Activated CD4-positive, alpha-beta T cell treated with anti-CD3 and anti-CD28 coated beads, Interleukin-10, Interleukin-2, amounts not matched to agents 100 ng/mL and 50 ng/mL, durations not matched to agents 16 hours and 8 hours (primary cell): ENCODE results near the gene GNB2.

Experiments
- DNase-seq: peaks from one replicate; pipeline ENCODE4 v3.0.0-alpha.2; 2020

The GNB2 gene

GRCh38 chr7:100682228-100682741, 8.7 kb downstream of the GNB2 start:
- DNase-seq, result no peak

GRCh38 chr7:100682991-100683658, 9.6 kb downstream of the GNB2 start:
- DNase-seq, result no peak

GRCh38 chr7:100683659-100684533, 10.4 kb downstream of the GNB2 start:
- DNase-seq, result no peak

- no peak for DNase-seq
Observed at GRCh38 chr7:100684534-100685042, 11.0 kb downstream of the GNB2 start.

GRCh38 chr7:100685049-100685605, 11.6 kb downstream of the GNB2 start:
- no peak for DNase-seq

GRCh38 chr7:100685631-100686145, 12.1 kb downstream of the GNB2 start:
- DNase-seq, result no peak

- DNase-seq, result no peak
Observed at GRCh38 chr7:100686201-100686821, 12.8 kb downstream of the GNB2 start.

GRCh38 chr7:100686822-100687211, 13.3 kb downstream of the GNB2 start:
- DNase-seq, result no peak

GRCh38 chr7:100687261-100687660, 13.7 kb downstream of the GNB2 start:
- DNase-seq, result no peak

- no peak for DNase-seq
Observed at GRCh38 chr7:100687751-100688300, 14.3 kb downstream of the GNB2 start.

GRCh38 chr7:100688326-100688860, 14.9 kb downstream of the GNB2 start:
- no peak for DNase-seq

- DNase-seq, result no peak
Observed at GRCh38 chr7:100689230-100690135, 15.9 kb downstream of the GNB2 start.

GRCh38 chr7:100691676-100692577, 18.4 kb downstream of the GNB2 start:
- DNase-seq, result peak; percentile 89

- DNase-seq, result no peak
Observed at GRCh38 chr7:100692578-100692961, 19.0 kb downstream of the GNB2 start.

GRCh38 chr7:100693312-100694097, 20.0 kb downstream of the GNB2 start:
- DNase-seq, result no peak

GRCh38 chr7:100694098-100694745, 20.7 kb downstream of the GNB2 start, which contains the start of gene GIGYF1:
Gene GIGYF1, minus strand, starts transcription at chr7:100694250. Its CDS starts 6,012 bp downstream, at chr7:100688238.
- DNase-seq, result peak; percentile 76

GRCh38 chr7:100696123-100696521, 22.6 kb downstream of the GNB2 start:
- no peak for DNase-seq

GRCh38 chr7:100699018-100699417, 25.5 kb downstream of the GNB2 start:
- no peak for DNase-seq
